H1 (cell line): ENCODE data around the gene UFD1.

Experiments
- CTCF ChIP-seq, 3 experiments: IDR thresholded peaks; 1 replicate in 2 of 3; 2 replicates in 1 of 3; pipeline versions ENCODE4 v1.5.1 to v1.6.1; 2011; ENCODE audit warnings: low read length in 3 of 3, mild to moderate bottlenecking in 3 of 3, inconsistent platforms in 2 of 3, low read depth in 1 of 3, moderate library complexity in 1 of 3; ENCODE audit not compliant: insufficient read depth in 1 of 3; ENCODE audit errors: control extremely low read depth in 1 of 3
- EP300 ChIP-seq, 2 experiments: IDR thresholded peaks; 1 replicate in 1 of 2; 2 replicates in 1 of 2; pipeline ENCODE4 v1.6.1; 2011 to 2012; ENCODE audit warnings: low read depth in 2 of 2, low read length in 2 of 2, mild to moderate bottlenecking in 2 of 2, borderline replicate concordance in 1 of 2, inconsistent platforms in 1 of 2, moderate library complexity in 1 of 2
- EZH2 ChIP-seq: fragments of 200-600 bp; sonication (generic); IDR thresholded peaks from 2 replicates; pipeline ENCODE4 v1.7.1; 2012; ENCODE audit warnings: low read depth, mild to moderate bottlenecking, moderate library complexity, low read length, inconsistent platforms; ENCODE audit not compliant: severe bottlenecking
- POLR2A ChIP-seq, 2 experiments: IDR thresholded peaks; 1 replicate in 1 of 2; 2 replicates in 1 of 2; pipeline ENCODE4 v1.6.1; 2011; ENCODE audit warnings: low read depth in 2 of 2, low read length in 2 of 2, mild to moderate bottlenecking in 2 of 2; ENCODE audit errors: control extremely low read depth in 1 of 2
- RXRA ChIP-seq: IDR thresholded peaks from 2 replicates; pipeline ENCODE4 v1.6.1; 2011; ENCODE audit warnings: low read depth, mild to moderate bottlenecking, low read length, moderate library complexity; ENCODE audit not compliant: insufficient read depth

- TF ChIP-seq CTCF (IDR thresholded peaks at IDR 0.05; ENCODE audit: control extremely low read depth in 1 of 3, insufficient read depth in 1 of 3, low read depth in 1 of 3, low read length in 3 of 3) (no peak), EP300 (IDR thresholded peaks at IDR 0.05; ENCODE audit: borderline replicate concordance in 1 of 2, low read depth in 2 of 2, low read length in 2 of 2) (no peak), POLR2A (IDR thresholded peaks at IDR 0.05; ENCODE audit: control extremely low read depth in 1 of 2, low read depth in 2 of 2, low read length in 2 of 2) (no peak), RXRA (no peak), EZH2 (no peak)
Observed at GRCh38 chr22:19526076-19526701, 47.2 kb upstream of the UFD1 start.
